Epithelial cell of proximal tubule (primary cell): ENCODE measurements around the gene ASMT. TPM values are rescaled to one million over a fixed set of nuclear protein-coding genes. Genes with fewer than 3 reads are reported as not detected.

Source experiments
- DNase-seq: peaks from one replicate; pipeline ENCODE4 v3.0.0-alpha.2; 2011; ENCODE audit warnings: low read depth
- H3K4me3 ChIP-seq: 2 replicates; pipeline ENCODE4 v1.5.1; 2011; ENCODE audit warnings: low read depth, mild to moderate bottlenecking, low read length
- CTCF ChIP-seq: conservative IDR thresholded peaks from 2 replicates; pipeline ENCODE4 v1.5.1; 2012; ENCODE audit warnings: low read depth, mild to moderate bottlenecking, low read length
- total RNA-seq: library from RNA; depleted of rRNA; stranded (reverse); fragments of >200 nt; gene quantifications from 2 replicates; pipeline ENCODE4 v1.2.3, GENCODE V29; 2015

Gene ASMT
- total RNA-seq, 1 donor from 2014 or later, result not detected

GRCh38 chrX:1606496-1606895 lies 8.4 kb upstream of the ASMT start:
- DNase-seq, result no peak
- no peak overlapping the region for H3K4me3 ChIP-seq
- TF ChIP-seq CTCF, result no peak

GRCh38 chrX:1609311-1609710 lies 5.5 kb upstream of the ASMT start:
- no peak for DNase-seq
- no peak for TF ChIP-seq CTCF
- H3K4me3 ChIP-seq, result no peak overlapping the region

GRCh38 chrX:1609762-1610161 lies 5.1 kb upstream of the ASMT start:
- DNase-seq, result no peak
- H3K4me3 ChIP-seq, result no peak overlapping the region
- TF ChIP-seq CTCF, result no peak

- no peak for TF ChIP-seq CTCF
- no peak overlapping the region for H3K4me3 ChIP-seq
- DNase-seq, result no peak
Measured at GRCh38 chrX:1610166-1610565, 4.7 kb upstream of the ASMT start.

- no peak overlapping the region for H3K4me3 ChIP-seq
- no peak for DNase-seq
- no peak for TF ChIP-seq CTCF
Measured at GRCh38 chrX:1610736-1611135, 4.1 kb upstream of the ASMT start.

GRCh38 chrX:1612641-1613286 lies 2.1 kb upstream of the ASMT start:
- TF ChIP-seq CTCF, result no peak
- no peak for DNase-seq
- H3K4me3 ChIP-seq, result no peak overlapping the region

- DNase-seq, result no peak
- H3K4me3 ChIP-seq, result no peak overlapping the region
- no peak for TF ChIP-seq CTCF
Measured at GRCh38 chrX:1618689-1619088, 3.8 kb downstream of the ASMT start.
